Measurements from ENCODE around the gene FFAR3. TPM values are rescaled to one million over a fixed set of nuclear protein-coding genes. Genes with fewer than 3 reads are reported as not detected.
"Not testable (repeated sequence)": the region's sequence is repeated elsewhere in the genome, so short reads cannot be mapped to it uniquely, and the experiment has no call there.

Gene FFAR3
- total RNA-seq, 1 donor from 2014 or later = 0.14 TPM

- intact Hi-C loops (cut with DNase I) = no loop called here
- ATAC-seq (no peak), DNase-seq (ENCODE audit: missing footprints) (no peak)
Observed at GRCh38 chr19:35363711-35364425, 5.6 kb downstream of the FFAR3 start.

DNA sequence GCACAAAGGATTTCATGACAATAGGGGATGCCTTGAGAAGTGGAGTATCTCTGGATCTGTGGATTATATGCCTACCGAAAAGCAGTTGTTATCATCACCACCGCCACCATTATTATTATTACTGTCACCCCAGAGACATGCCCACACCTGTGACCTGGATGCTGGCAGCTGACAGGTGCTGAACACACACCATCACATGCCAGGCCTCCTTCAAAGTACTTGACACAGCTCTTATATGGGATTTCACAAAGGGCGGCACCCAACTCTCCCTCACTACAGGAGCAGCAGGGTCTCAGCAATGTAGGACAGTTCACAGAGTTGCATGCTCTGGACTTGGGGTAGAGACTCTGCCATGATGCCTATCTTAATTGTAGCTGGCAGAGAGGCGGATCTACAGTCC is 7.0 kb downstream of the FFAR3 start:
- intact Hi-C loops (cut with DNase I) = no loop called here

DNA sequence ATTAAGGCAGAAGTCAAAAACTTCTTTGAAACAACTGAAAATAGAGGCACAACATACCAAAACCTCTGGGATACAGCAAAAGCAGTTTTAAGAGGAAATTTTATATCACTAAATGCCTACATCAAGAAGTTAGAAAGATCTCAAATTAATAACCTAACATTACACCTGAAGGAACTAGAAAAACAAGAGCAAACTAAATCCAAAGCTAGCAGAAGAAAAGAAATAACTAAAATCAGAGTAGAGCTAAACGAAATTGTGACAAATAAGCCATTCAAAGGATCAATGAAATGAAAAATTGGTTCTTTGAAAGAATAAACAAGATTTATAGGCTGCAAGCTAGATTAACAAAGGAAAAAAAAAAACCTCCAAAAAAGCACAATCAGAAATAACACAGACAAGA is 10.1 kb downstream of the FFAR3 start:
- ATAC-seq (no peak), DNase-seq (ENCODE audit: missing footprints) (no peak)
- intact Hi-C loops (cut with DNase I) = no loop called here

More for the DNA sequence above, 7.0 kb downstream of the FFAR3 start:
- DNase-seq (ENCODE audit: missing footprints) (no peak), ATAC-seq (no peak)

DNA sequence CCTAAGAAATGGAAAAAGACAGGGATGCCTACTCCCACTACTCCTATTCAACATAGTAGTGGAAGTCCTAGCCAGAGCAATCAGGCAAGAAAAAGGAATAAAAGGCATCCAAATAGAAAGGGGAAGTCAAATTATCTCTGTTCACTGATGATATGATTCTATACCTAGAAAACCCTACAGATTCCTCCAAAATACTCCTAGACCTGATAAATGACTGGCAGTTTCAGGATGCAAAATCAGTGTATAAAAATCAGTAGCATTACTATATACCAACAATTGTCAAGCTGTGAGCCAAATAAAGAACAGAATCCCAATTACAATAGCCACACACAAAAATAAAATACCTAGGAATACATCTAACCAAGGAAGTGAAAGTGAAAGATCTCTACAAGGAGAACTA is 11.3 kb downstream of the FFAR3 start:
- intact Hi-C loops (cut with DNase I) = no loop called here
- no peak for DNase-seq (ENCODE audit: missing footprints)
- no peak for ATAC-seq

DNA sequence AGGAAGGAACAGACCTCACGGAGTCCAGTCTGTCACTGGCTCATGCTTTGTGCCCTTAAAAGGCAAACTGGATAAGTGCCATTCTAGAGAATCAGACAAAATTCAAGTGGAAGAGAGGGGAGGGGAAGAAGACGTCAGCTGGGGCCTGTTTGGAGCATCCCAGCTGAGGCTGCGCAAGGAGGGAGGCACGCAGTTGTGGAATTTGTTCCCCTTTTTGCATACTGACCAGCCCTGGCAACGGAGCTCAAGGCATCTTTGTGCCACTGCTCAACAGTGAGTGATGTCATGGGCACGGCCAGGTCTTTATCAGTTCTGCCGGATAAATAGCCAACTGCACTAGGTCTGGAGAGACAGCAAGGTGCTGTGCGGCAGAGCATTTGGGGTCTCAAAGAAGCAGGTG is 12.5 kb downstream of the FFAR3 start, which contains the start of gene GPR42:
Gene GPR42, plus strand, starts transcription at position 347 of the 400 bp plus-strand sequence. CDS start 292 bp downstream, outside the sequence.
- DNase-seq (ENCODE audit: missing footprints) = no peak
- intact Hi-C loops (cut with DNase I) = no loop called here
- no peak for ATAC-seq

DNA sequence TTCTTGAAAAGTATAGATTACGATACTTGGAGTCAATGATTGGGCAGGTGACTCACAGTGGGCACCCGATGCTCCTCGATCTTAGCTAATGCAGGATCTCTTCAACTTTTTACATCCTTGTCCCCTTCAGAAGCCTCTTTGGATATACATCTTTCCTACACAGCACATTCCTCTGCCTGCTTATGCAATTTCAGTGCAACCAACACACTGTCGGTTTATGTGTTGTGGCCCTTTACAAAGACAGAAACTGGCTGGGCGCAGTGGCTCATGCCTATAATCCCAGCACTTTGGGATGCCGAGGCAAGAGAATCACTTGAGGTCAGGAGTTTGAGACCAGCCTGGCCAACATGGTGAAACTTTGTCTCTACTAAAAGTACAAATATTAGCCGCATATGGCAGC is 15.2 kb downstream of the FFAR3 start:
- ATAC-seq = no peak
- no peak for DNase-seq (ENCODE audit: missing footprints)
- intact Hi-C loops (cut with DNase I) = no loop called here

GRCh38 chr19:35374031-35374430 is 15.8 kb downstream of the FFAR3 start:
- intact Hi-C loops (cut with DNase I); DNase-seq (ENCODE audit: missing footprints); ATAC-seq: not testable (repeated sequence)

DNA sequence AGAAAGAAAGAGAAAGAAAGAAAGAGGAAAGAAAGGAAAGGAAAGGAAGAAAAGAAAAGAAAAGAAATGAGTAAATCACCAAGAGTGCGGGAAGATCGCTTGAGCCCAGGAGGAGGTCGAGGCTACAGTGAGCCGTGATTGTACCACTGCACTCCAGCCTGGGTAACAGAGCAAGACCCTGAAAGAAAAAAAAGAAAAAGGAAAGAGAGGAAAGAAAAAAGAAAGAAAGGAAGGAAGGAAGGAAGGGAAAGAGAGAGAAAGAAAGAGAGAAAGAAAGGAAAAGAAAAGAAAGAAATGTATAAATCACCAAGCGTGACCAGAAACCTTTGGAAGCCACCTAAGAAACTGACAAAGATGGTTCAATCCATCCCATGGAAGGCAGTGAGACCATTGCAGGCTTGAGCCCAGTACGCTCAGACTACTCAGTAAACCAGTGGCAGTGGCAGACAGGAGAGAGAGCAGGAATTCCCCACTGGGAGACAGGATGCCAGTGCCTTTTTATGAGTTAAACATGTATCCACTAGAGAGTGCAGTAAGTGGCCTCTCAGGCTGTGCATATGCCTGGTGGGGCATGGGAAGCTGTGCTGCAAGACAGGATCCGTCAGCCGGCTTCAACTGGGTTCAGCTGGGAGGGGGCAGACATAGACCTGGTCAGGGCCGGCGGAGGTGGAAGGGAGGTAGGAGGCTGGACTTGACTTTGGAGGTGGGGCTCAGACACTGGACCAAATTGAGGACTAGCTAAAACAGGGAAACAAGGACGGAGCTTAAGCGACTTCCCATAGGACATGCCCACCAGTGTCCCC is 17.4 kb downstream of the FFAR3 start:
- ATAC-seq = no peak
- no peak for DNase-seq (ENCODE audit: missing footprints)
- intact Hi-C loops (cut with DNase I) = no loop called here

DNA sequence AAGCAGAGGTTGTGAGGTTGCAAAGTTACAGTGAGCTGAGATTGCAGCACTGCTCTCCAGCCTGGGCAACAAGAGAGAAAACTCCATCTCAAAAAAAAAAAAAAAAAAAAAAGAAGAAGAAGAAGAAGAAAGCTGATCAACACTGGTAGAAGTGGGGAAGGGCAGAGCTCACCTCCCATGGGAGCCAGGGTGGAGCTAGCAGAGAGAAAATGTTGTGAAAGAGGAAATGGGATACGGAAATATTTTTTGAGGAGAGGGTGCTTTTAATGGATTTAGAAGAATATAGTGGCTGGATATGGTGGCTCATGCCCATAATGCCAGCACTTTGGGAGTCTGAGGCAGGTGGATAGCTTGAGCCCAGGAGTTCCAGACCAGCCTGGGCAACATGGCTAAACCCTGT is 19.4 kb downstream of the FFAR3 start:
- peak; percentile 10 for ATAC-seq
- no peak for DNase-seq (ENCODE audit: missing footprints)

DNA sequence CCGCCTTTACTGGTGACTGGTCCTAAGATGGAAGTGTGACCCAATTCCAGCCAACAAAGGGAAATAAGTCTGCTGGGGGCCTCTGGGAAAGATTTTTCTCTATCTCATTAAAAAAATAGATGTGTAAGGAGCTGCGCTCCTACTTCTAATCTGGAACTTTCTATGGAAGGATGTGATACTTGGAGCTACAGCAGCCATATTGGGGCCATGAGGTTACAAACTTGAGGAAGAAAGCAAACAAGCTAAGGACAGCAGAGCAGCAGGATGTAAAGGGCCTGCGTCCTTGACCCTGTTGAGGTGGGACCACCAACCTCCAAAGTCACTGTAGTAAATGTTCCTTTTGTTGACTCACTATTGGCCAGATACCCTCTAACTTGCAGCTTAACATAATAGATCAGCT is 20.1 kb downstream of the FFAR3 start:
- no peak for DNase-seq (ENCODE audit: missing footprints)
- ATAC-seq = no peak
- intact Hi-C loops (cut with DNase I) = no loop called here

More for the DNA sequence above, 19.4 kb downstream of the FFAR3 start:
- intact Hi-C loops (cut with DNase I) = no loop called here

DNA sequence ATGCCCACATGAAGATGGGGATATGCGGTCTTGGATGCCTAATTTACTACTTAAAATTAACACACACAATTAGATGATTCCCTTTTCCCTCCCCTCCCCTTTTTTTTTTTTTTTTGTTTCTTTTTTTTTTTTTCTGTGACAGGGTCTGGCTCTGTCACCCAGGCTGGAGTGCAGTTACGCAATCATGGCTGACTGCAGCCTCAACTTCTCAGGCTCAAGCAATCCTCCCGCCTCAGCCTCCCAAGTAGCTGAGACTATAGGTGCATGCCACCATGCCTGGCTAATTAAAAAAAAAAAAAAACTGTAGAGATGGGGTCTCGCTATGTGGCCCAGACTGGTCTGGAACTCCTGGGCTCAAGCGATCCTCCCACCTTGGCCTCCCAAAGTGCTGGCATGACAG is 21.3 kb downstream of the FFAR3 start:
- intact Hi-C loops (cut with DNase I); DNase-seq (ENCODE audit: missing footprints); ATAC-seq: not testable (repeated sequence)

GRCh38 chr19:35379992-35380391 is 21.7 kb downstream of the FFAR3 start:
- intact Hi-C loops (cut with DNase I) = no loop called here
- DNase-seq (ENCODE audit: missing footprints) (no peak), ATAC-seq (no peak)

- ATAC-seq = no peak
- no peak for DNase-seq (ENCODE audit: missing footprints)
- intact Hi-C loops (cut with DNase I) = no loop called here
Observed at GRCh38 chr19:35380450-35381124, 22.3 kb downstream of the FFAR3 start.

GRCh38 chr19:35381318-35381717 is 23.1 kb downstream of the FFAR3 start:
- no peak for DNase-seq (ENCODE audit: missing footprints)
- no peak for ATAC-seq
- intact Hi-C loops (cut with DNase I) = no loop called here

DNA sequence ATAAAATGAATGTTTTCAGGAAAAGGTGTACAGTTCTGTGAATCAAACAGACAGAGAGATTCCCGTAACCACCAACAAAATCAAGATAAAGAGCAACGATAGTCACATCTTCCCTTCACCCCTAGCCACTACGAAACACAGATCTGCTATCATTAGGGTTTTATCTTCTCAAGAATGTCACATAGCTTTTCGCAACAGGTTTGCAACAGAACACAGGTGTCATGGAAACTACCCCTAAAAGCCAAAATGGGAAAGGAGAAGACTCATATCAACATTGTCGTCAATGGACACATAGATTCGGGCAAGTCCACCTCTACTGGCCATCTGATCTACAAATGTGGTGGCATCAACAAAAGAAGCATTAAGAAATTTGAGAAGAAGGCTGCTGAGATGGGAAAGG is 23.7 kb downstream of the FFAR3 start:
- intact Hi-C loops (cut with DNase I) = no loop called here
- DNase-seq (ENCODE audit: missing footprints) (no peak), ATAC-seq (no peak)

DNA sequence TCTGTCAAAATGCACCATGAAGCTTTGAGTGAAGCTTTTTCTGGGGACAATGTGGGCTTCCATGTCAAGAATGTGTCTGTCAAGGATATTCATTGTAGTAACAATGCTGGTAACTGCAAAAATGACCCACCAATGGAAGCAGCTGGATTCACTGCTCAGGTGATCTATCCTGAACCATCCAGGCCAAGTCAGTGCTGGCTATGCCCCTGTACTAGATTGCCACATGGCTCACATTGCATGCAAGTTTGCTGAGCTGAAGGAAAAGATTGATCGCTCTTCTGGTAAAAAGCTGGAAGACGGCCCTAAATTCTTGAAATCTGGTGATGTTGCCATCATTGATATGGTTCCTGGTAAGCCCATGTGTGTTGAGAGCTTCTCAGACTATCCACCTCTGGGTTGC is 25.3 kb downstream of the FFAR3 start:
- DNase-seq (ENCODE audit: missing footprints) (no peak), ATAC-seq (no peak)
- intact Hi-C loops (cut with DNase I) = no loop called here

GRCh38 chr19:35388277-35389054 is 30.2 kb downstream of the FFAR3 start:
- intact Hi-C loops (cut with DNase I) = no loop called here
- DNase-seq (ENCODE audit: missing footprints) (no peak), ATAC-seq (no peak)

DNA sequence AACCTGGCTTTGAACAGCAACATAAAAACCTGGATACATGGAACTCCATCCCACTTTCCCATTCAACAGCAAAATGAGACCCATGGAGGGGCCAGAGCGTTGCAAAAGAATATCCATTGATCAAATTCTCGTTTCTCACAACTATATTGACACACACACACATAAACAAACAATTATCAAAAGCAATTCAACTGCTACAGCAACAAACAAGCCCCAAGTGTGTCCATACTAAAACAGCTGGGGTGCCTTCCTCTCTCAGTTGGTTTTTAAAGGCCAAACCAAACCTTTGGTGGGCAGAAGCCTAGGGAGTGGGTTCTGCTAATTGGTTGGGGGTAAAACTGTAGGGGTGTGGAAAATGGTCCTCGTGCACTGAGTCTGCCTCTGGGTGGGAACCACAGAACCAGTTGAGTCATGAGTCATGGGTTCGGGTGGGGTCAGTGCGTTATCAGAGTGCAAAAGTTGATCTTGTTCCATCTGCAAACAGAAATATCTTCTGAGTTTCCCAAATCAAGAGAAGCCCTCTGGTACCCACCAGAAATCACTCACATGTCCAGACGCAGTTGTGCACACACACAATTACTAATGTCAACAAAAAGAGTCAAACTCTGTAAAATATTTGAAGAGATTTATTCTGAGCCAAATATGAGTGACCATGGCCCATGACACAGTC is 31.1 kb downstream of the FFAR3 start:
- no peak for ATAC-seq
- intact Hi-C loops (cut with DNase I) = no loop called here
- no peak for DNase-seq (ENCODE audit: missing footprints)

Data from Right ventricle myocardium inferior (tissue), 1 donor.